Activated T-cell treated with anti-CD3 and anti-CD28 coated beads for 4 hours (primary cell): ENCODE measurements around the gene IL11RA.

Experiments used
- DNase-seq: peaks from one replicate; pipeline ENCODE4 v3.0.0-alpha.2; 2020

The IL11RA gene

GRCh38 chr9:34651876-34652601 is at the start of gene IL11RA:
TSS of gene IL11RA (plus strand) at chr9:34652185. CDS start at chr9:34655218, 3,033 bp downstream.
- DNase-seq, result peak; percentile 45

DNA sequence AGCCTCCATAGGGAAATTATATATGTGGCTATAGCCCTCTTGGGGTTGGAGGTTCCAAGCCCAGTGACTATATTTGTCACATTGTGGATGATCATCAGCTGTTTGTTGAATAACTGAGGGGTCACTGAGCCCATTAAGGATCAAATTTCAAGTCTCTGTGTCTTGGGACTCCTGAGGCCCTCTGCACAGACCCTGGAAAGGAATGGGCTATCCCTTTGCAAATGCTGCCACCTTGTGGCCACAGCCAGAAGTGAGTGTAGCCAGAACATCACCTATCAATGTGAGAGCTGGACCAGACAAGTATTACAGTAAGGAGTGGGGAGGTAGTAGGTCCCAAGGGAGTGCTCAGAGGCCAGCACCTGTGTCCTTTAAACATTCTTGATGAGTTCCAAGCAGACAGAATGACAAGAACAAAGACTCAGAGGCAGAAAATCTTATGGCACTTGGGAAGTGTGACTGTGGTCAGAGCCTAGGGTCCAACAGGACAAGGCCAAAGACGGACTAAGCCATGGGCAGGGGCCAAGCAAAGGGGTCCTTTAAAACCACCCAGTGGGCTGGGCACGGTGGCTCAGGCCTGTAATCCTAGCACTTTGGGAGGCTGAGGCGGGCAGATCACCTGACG is 48.3 kb upstream of the IL11RA start:
- peak; percentile 78 for DNase-seq

DNA sequence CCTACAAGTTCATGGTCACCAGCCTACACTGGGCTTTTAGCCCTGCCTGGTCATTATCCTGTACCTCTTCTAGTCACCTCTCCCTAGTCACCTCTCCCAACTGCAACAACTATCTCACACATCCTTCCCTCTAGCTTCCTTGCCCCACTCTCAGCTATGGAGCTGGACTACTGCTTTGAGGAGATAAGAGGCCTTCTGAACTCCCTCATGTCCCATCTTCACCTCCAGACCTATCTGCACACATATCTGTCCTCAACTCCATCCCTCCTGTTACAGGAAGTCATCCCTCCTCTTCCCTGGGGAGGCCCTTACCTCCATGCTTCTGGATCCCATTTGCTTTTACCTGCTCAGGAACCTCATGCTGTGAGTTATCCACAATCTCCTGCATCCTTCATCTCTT is 45.8 kb upstream of the IL11RA start:
- no peak for DNase-seq

- no peak for DNase-seq
These were observed 45.1 kb upstream of the IL11RA start for GRCh38 chr9:34606905-34607304.

GRCh38 chr9:34607331-34607730 is 44.7 kb upstream of the IL11RA start:
- DNase-seq, result no peak

- DNase-seq, result no peak
These were observed 41.4 kb upstream of the IL11RA start for GRCh38 chr9:34610434-34611206.

DNA sequence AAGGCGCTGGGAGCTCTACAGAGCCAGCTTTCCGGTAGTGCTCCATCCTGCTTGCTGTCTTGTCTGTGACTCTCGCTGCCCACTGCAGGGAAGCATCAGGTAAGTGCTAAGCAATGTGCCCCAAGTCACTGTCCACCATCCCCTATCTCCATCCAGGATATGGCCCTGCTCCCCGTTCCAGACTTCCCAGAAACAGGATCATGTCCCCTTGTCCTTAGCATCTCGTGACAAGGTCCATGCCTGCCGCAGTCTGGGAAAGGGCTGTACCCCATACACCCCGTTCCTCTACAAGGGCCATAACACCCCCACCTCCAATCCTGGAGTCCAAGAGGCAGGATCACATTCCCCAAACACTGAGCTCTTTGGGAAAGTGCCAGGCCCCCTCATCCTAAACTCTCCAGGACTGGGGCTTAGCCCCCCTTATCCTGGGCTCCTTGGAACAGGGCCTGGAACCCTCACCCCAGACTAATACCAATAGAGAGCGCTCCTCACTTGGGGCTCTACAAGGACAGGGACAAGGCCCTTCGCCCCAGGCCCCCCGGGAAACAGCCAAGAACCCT is 40.7 kb upstream of the IL11RA start:
- DNase-seq, result no peak

DNA sequence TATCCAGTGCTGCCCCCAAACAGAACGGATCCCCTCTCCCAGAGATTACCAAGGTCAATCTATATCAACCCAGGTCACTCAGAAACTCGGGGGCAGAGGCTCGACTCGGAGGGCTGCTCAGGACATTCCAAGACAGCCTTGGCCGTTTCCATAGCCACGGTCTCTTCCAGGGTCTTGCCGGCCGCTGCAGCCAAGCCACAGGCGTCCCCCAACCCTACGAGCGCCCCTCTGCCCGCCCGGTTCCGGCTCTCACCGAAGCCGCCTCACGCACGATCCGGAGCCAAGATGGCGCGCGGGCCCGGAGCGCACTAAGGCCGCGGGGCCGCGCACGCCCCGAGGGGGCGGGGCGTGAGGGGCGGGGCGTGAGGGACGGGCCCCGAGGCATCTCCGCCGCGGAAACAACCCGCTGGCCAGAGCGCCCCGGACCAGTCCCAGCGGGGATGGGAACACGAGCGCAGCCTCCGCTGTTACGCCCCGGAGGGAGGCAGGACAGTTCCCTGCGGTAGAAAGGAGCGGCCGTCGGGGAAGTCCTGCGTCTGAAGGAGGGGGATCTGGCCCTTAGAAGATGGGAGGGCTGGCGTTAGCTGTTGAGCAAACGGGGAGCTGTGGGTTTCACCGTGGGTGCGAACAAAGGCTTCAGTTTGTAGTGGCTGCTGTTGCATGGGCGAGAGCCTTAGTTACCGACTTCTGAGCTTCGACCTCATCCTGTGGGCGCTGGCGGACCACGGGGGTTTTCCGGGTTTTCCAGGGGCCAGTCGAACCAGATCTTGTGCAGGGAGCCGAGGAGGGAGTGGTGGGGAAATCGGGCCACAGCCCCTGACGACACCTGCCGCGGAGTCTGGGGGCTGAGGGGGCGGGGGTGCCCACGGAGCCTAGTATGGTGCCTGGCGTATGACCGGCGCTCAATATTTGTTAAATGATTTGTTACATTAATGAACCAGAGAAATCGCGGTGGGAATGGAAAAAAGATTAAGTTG is 39.9 kb upstream of the IL11RA start, which contains the start of gene RPP25L:
TSS of gene RPP25L (minus strand) at position 287 of the 977 bp plus-strand sequence. CDS start 801 bp downstream, outside the sequence.
- DNase-seq, result peak; percentile 84

GRCh38 chr9:34612788-34613390 is 39.1 kb upstream of the IL11RA start:
- peak; percentile 59 for DNase-seq

GRCh38 chr9:34615132-34615531 is 36.9 kb upstream of the IL11RA start:
- no peak for DNase-seq

- peak; percentile 85 for DNase-seq
These were observed 31.7 kb upstream of the IL11RA start, which contains the start of gene DCTN3 for GRCh38 chr9:34620061-34620994. TSS of gene DCTN3 (minus strand) at chr9:34620495. CDS start at chr9:34620464, 31 bp downstream.

DNA sequence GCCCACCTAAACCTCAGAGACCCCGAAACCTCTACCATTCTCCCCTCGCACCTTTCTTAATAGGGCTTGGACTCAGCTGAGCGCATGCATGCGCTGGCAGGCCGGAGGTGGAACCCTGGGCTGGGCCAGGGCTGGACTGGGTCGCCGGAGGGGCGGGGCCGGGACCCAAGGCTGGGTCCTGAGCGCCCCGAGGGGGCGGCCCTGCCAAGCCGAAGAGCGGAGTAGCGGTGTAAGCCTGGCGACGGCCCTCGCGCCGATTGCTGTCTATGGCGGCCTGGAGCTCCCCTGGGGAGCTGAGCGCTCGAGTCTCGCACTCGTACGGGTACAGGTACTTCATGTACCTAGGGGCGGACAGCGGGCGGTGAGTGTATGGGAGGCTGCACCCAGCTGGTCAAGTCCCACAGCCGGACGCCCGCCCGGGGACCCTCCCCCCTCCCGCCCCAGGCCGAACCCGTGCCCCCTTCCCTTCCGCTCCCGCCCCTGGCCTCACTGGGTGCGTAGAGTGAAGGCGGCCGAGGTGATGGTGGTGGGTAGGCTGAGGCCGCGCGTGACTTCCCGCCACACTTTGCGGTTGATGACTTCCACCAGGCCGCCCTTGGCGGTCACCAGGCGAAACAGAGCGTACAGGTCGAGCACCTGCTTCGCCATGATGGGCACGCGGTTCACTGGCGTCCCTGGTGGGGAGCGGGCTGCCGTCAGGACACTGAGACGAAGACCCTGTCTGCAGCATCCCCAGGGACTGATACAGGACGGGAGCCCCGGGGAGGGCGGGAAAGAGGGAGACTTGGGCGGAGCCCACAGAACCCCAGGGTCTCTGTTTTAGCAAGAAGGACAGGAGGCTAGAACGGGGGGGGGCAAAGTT is 28.4 kb upstream of the IL11RA start:
- no peak for DNase-seq

- DNase-seq, result no peak
These were observed 27.4 kb upstream of the IL11RA start for GRCh38 chr9:34624475-34625185.

- DNase-seq, result no peak
These were observed 26.8 kb upstream of the IL11RA start for GRCh38 chr9:34625186-34625486.

- no peak for DNase-seq
These were observed 24.0 kb upstream of the IL11RA start for GRCh38 chr9:34627716-34628655.

DNA sequence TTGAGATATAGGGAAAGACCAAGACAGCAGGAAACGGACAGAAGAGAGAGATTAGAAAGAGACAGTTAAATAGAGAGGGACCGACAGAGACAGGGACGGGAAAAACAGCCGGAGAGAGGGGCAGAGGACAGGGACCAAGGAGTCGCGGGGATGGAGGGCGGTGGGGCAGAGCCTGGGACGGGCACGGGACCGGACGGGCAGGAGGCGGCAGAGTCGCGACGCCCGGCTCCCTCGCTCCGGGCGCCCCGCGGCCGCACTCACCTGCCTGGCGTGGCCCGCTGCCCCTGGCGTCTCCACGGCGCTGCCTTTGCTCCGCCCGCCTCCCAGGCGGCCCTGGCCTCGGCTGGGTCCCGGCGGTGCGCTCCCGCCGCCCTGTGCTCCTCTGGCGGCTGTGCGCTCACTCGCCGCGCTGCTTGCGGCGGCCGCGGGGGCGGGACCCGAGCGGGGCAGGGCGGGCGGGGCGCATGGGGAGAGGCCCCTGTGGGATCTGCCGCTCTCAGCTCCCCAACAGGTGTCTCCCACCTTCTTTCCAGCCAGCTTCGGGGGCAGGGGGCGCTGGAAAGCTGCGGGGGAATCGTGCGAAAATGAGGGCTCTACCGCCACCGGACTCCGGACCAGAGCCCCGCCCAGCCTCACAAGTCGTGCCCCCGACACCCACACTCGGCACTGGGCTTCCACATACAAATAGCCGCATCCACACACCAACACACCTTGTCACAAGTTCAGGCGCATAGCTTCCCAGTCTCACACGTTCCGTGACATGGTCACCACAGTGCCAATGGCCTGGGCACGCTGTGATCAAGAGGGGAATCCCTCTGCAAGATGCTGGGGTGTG is 23.1 kb upstream of the IL11RA start, which contains the start of gene ARID3C:
TSS of gene ARID3C (minus strand) at position 411 of the 835 bp plus-strand sequence. CDS start 1,052 bp downstream, outside the sequence.
- no peak for DNase-seq

GRCh38 chr9:34629491-34629808 is 22.5 kb upstream of the IL11RA start:
- DNase-seq, result no peak
